Measurements from ENCODE around the gene NCAM2.
"Not testable (repeated sequence)": the region's sequence is repeated elsewhere in the genome, so short reads cannot be mapped to it uniquely, and the experiment has no call there.

DNA sequence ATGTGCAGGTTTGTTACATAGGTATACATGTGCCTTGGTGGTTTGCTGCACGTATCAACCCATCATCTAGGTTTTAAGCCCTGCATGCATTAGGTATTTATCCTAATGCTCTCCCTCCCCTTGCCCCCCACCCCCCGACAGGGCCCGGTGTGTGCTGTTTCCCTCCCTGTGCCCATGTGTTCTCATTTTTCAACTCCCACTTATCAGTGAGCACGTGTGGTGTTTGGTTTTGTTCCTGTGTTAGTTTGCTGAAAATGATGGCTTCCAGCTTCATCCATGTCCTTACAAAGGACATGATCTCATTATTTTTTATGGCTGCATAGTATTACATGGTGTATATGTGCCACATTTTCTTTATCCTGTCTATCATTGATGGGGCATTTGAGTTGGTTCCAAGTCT lies 151.2 kb downstream of the NCAM2 start:
- TF ChIP-seq EZH2phosphoT487 (IDR thresholded peaks at IDR 0.05; ENCODE audit: low read depth, severe bottlenecking, unreplicated experiment): not testable (repeated sequence)
- TF ChIP-seq, protein P1, sequence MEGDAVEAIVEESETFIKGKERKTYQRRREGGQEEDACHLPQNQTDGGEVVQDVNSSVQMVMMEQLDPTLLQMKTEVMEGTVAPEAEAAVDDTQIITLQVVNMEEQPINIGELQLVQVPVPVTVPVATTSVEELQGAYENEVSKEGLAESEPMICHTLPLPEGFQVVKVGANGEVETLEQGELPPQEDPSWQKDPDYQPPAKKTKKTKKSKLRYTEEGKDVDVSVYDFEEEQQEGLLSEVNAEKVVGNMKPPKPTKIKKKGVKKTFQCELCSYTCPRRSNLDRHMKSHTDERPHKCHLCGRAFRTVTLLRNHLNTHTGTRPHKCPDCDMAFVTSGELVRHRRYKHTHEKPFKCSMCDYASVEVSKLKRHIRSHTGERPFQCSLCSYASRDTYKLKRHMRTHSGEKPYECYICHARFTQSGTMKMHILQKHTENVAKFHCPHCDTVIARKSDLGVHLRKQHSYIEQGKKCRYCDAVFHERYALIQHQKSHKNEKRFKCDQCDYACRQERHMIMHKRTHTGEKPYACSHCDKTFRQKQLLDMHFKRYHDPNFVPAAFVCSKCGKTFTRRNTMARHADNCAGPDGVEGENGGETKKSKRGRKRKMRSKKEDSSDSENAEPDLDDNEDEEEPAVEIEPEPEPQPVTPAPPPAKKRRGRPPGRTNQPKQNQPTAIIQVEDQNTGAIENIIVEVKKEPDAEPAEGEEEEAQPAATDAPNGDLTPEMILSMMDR (IDR thresholded peaks at IDR 0.05; ENCODE audit: poor library complexity): not testable (repeated sequence)

Measured in hepatocyte (in vitro differentiated cells).